UCSD-AML1 (cell line): ENCODE results near the gene BAIAP2.
"Not testable (repeated sequence)": the region's sequence is repeated elsewhere in the genome, so short reads cannot be mapped to it uniquely, and the experiment has no call there.

Source experiments
- DNase-seq: peaks from one replicate; lab custom pipeline; 2025; ENCODE audit not compliant: unreplicated experiment; lab: John Stamatoyannopoulos, UW

The BAIAP2 gene

GRCh38 chr17:81066072-81066471 lies 31.1 kb downstream of the BAIAP2 start:
- DNase-seq: no peak

DNA sequence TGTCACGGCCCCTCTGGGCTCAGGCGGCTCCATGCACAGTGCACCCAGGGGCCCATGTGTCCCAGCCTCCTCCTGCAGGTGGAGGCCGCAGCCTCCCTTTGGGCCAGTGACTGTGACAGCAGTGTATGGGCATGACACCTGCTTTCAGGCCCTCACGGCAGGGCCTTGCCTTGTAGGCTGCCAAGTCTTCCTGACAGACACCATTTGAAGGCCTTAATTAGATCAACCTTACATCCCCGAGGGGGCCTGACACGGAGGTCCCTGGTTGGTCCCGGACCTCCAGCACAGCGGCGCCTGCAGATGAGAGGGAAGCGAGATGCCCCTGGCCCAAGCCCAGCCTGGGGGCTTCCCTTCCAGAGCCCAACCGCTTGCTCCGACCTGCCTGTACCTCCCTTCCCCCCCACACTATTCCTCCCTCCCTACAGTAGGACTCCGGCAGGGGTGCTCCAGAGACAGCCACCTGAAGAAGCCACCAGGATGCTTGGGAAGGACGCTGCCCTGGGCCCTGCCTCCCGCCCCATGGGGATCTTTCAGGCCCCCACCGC lies 31.9 kb downstream of the BAIAP2 start:
- DNase-seq: no peak

GRCh38 chr17:81067391-81067811 lies 32.5 kb downstream of the BAIAP2 start:
- no peak for DNase-seq

DNA sequence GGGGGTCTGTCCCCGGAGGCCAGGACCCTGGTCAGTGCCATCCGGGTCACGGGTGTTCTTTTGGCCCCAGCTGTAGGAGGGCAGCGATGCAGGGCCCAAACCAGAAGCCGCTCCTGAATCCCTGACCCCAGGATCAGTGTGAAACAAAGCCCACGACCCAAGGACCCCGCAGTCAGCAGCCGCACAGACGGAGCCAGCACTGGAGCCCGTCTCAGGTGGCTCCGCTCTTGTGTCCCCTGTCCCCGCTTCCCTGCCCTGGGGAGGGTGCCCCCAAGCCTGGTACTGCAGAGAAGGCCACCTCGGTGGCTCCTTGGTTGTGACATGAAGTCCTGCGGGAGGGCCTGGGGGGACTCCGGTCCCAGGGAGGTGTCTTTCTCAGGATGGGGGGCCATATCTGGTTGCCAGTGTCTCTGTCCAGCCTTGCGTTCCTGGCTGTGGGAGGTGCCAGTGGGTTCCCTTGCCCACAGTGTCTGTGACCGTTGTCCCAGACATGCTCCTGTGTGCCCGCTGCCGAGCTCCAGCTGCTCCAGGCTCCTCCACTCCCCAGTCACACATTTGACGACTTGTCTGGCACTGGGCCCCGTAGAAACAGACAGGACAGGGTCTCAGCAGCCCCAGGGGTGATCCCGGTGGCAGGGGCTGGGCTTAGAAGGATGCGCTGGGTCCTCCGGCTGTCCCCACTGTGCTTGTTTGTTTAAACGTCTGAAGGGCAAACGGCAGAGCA lies 33.6 kb downstream of the BAIAP2 start:
- no peak for DNase-seq

GRCh38 chr17:81069135-81069645 lies 34.2 kb downstream of the BAIAP2 start:
- no peak for DNase-seq

- DNase-seq: no peak
Observed at GRCh38 chr17:81070541-81071246, 35.7 kb downstream of the BAIAP2 start.

DNA sequence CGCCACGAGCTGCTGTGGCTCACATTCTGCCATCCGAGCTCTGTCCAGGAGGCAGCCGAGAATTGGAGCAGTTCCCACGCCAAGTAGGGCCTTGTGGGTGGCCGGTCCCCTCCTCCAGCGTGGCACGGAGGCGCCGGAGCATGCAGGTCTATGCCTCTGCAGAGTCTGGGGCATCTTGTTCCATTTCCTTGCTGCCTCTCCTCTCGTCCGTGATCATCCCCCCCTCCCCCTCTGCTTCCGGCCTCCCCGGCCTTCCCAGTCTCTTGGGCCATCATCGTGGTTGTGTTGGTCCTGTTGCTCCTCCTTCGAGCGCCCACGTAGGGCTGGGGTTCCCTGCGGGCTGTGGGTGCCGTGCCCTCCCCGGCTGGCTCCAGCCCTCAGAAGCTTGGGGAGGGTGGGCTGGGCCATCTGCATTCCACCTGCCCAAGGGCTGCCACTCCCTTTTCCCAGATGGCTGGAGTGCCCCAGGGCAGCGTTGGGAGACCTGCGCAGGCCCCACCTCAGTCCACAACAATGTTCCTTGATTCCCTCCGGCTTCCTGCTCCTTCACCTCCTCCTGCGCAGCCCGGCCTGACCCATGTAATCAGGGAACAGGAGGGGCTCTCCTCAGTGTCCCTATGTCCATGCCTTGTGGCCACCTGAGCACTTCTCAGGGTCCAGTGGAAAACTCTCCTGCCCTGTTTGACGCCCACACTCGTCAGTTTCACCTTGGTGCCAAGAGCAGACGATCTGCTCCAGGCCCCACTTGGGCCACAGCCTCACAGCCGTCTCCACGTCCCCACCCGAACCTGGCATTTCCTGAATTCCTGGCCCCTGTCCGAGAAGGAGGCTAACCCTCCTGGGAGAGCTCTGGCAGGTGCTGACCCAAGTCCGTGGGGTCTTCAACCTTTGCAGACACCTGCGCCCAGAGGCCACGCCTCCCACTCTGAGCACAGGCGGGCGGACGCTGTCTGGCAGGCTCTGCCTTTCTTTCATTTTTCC lies 37.1 kb downstream of the BAIAP2 start:
- no peak for DNase-seq

GRCh38 chr17:81073967-81074839 lies 39.3 kb downstream of the BAIAP2 start:
- DNase-seq: no peak

GRCh38 chr17:81074875-81075274 lies 39.9 kb downstream of the BAIAP2 start:
- DNase-seq: no peak

- DNase-seq: no peak
Observed at GRCh38 chr17:81075307-81075706, 40.4 kb downstream of the BAIAP2 start.

GRCh38 chr17:81076141-81076679 lies 41.3 kb downstream of the BAIAP2 start:
- DNase-seq: no peak

DNA sequence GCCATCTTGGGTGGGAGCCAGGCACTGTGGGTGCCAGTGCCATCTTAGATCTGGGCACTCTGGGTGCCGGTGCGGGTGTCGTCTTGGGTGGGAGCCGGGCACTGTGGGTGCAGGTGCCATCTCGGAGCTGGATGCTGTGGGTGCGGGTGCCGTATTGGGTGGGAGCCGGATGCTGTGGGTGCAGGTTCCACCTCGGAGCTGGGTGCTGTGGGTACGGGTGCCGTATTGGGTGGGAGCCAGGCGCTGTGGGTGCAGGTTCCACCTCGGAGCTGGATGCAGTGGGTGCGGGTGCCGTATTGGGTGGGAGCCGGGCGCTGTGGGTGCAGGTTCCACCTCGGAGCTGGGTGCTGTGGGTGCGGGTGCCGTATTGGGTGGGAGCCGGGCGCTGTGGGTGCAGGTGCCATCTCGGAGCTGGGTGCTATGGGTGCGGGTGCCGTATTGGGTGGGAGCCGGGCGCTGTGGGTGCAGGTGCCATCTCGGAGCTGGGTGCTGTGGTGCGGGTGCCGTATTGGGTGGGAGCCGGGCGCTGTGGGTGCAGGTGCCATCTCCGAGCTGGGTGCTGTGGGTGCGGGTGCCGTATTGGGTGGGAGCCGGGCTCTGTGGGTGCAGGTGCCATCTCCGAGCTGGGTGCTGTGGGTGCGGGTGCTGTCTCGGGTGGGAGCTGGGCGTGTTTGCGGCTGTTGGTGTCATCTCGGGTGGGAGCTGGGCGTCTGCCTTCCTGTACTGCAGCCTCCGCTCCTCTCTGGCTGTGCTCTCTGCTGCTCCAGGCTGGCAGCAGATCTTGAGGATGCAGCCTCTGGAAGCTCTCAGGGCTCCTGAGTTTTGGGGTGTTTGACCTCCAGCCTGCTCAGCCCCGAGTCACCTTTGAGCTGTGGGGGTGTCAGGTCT lies 43.3 kb downstream of the BAIAP2 start:
- not testable (repeated sequence) for DNase-seq

- DNase-seq: no peak
Observed at GRCh38 chr17:81080019-81080418, 45.1 kb downstream of the BAIAP2 start.

- no peak for DNase-seq
Observed at GRCh38 chr17:81081222-81082176, 46.5 kb downstream of the BAIAP2 start.

GRCh38 chr17:81082177-81083073 lies 47.5 kb downstream of the BAIAP2 start:
- DNase-seq: no peak

DNA sequence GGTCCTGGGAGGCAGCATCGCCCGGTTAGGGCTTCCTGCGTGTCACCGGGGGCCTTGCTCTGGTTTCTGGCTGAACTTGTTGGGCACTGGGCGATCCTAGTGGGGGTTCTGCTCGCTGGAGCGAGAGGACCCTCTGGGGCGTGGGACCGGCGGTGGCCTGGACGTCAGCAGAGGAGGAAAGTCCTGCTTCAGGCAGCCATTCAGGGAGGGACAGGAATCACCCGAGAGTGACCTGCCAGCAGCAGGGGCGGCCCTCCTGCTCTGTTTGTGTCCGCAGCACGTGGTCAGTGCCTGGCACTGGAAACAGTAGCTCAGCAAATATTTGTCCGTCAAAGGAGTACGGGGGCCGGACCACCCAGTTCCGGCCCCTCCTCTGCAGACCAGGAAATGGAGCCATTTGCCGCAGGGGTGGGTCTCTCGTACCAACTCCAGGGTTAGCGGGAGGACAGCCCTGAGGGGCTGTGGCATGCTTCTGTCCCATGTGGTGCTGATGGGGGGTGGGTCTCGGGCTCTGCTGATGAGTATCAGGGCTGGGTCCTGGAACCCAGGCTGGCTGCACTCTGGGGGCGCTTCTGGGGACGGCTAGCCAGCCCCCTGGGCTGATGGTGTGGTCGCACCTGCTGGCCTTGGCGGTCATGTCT lies 48.3 kb downstream of the BAIAP2 start:
- no peak for DNase-seq
